D341Med (cell line): ENCODE measurements around the gene LANCL1.

Experiments
- DNase-seq: peaks from one replicate; pipeline ENCODE4 v3.0.0; 2012; ENCODE audit warnings: low spot score

LANCL1 gene

DNA sequence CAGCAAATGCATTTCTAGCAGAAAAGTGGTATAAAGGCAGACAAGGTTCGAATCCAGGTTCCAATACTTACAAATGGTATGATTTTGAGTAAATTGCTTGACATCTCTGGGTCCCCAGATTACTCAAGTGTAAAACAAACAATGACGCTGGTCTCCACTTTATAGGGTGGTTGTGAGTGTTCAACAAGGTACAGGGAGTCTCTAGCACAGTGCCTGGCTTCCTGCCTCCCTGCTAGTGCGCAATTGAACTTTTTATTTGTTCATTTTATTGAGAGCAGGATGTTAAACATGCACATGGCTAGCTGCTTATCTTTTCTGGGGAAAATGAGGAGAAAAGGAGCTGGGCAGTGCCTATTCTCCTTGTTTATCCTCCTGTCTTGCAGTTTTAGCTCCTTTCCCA is 86.7 kb downstream of the LANCL1 start:
- no peak for DNase-seq

DNA sequence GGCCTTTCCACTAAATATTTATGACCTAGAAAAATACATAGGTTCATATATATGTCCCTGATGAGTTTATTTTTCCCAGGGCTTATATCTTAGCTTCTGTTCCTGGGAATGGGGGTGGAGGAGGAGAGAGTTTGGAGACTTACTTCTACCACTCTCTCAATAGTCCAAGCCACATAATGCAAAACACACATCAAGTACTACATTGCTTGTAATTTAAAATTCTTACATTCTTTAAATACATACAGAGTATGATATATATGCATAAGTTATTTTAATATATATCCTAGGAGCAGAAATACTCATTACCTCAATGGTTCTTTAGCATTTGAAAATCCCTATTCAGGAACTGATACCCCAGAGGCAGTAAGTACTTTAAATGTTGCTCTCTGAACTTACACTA is 88.4 kb downstream of the LANCL1 start:
- DNase-seq = no peak

DNA sequence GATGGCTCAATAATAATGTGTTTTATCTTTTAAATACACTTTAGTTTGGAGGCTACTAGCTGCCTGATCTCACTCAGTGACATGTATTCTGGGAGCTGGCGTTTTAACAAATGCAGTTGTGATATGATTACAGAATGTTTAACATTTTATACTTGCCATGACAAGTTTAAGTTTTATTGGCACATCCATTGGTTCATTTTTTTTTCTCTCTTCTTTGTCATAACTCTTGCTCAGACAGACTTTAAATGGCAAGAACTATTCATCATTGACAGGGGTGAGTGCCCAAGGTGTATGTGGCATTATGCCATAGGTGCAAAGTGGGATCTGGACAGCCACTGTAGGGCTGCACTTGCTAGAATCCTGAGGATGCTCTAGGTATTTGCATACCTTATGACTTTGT is 89.5 kb downstream of the LANCL1 start:
- DNase-seq = no peak
